ENCODE measurements around the gene ERC2. TPM values are rescaled to one million over a fixed set of nuclear protein-coding genes. Genes with fewer than 3 reads are reported as not detected.

Gene ERC2
- total RNA-seq, 2 experiments from 2014 or later, result not detected

DNA sequence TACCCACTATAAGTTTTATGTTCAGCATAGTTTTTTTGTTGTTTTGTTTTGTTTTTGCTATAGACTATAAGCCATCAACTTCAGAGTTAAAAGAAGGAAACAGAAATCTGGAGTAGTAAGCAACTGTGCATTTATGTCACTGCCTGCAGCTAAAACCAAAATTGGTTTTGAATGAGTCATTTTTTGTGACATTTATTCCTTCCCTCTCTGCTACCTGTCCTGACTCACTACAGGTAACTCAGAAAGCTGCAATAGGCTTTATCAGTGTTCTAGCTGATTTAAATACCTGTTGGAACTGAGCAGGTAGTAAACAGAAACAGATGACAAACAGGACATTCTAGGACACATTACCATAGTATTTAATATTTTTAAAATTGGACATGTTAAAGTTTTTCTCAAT is 587.9 kb downstream of the ERC2 start:
- Histone ChIP-seq H3K27ac (ENCODE audit: low read depth, low read length, poor library complexity, severe bottlenecking) (no peak overlapping the region), H3K4me2 (ENCODE audit: low read length) (no peak overlapping the region), H4K20me1 (ENCODE audit: insufficient read depth, low read length) (no peaks in the 10 kb centered on the region), H3K36me3 (ENCODE audit: insufficient read depth, low read length) (no peaks in the 10 kb centered on the region), H3K79me2 (ENCODE audit: insufficient read depth, low read depth, low read length) (no peaks in the 10 kb centered on the region), H3K9me3 (ENCODE audit: low read length) (no peaks in the 10 kb centered on the region), H3K4me3 (ENCODE audit: low read depth, low read length, poor library complexity, severe bottlenecking) (no peak overlapping the region), H3K4me1 (ENCODE audit: insufficient read depth, low read length, poor library complexity, severe bottlenecking) (no peaks in the 10 kb centered on the region), H3K9me2 (ENCODE audit: insufficient read depth, low read length) (no peaks in the 10 kb centered on the region), H2AFZ (ENCODE audit: low read length) (no peak overlapping the region)
- intact Hi-C loops (cut with micrococcal nuclease; ENCODE audit: unreplicated experiment), result no loop called here
- TF ChIP-seq EZH2phosphoT487 (IDR thresholded peaks at IDR 0.05; ENCODE audit: borderline replicate concordance, low read depth, low read length), result no peak
- TF ChIP-seq, protein P1, sequence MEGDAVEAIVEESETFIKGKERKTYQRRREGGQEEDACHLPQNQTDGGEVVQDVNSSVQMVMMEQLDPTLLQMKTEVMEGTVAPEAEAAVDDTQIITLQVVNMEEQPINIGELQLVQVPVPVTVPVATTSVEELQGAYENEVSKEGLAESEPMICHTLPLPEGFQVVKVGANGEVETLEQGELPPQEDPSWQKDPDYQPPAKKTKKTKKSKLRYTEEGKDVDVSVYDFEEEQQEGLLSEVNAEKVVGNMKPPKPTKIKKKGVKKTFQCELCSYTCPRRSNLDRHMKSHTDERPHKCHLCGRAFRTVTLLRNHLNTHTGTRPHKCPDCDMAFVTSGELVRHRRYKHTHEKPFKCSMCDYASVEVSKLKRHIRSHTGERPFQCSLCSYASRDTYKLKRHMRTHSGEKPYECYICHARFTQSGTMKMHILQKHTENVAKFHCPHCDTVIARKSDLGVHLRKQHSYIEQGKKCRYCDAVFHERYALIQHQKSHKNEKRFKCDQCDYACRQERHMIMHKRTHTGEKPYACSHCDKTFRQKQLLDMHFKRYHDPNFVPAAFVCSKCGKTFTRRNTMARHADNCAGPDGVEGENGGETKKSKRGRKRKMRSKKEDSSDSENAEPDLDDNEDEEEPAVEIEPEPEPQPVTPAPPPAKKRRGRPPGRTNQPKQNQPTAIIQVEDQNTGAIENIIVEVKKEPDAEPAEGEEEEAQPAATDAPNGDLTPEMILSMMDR (conservative IDR thresholded peaks at IDR 0.05; ENCODE audit: low read length), result no peak
- ChIA-PET POLR2A (interaction anchor here (1.0 kb wide), 1 partner anchor 8 kb away, joined by 4 read pairs; no protein-coding TSS in a partner anchor), CTCF (ENCODE audit: unreplicated experiment) (no interaction called here)
- BruUV-seq (replicated peaks), result no TSS peak
- no peak for DNase-seq (ENCODE audit: low spot score)

DNA sequence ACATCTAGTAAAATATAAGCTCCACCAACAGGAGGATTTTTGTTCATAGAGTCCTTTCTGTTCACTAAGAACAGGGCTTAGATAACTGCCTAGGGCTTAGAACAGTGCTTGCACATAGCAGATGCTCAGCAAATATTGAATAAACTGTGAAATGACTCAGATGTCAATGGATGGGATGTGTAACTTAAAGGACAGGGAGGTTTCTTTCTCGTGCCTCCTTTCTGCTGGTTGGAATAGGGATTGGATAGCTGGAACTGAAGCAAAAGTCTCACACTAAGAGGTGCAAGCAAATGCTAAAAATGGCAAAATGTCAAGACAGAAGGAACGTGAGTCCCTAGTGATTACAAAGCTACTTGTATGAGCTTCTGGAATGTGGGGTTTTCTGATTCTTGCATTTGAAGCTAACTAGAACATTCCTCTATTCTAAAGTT is 588.4 kb downstream of the ERC2 start:
- no peak overlapping the region for H2AFZ ChIP-seq (ENCODE audit: low read length)
- DNase-seq (ENCODE audit: low spot score), result no peak
- H3K4me2 ChIP-seq (ENCODE audit: low read length), result no peak overlapping the region
- H3K27ac ChIP-seq (ENCODE audit: low read depth, low read length, poor library complexity, severe bottlenecking), result no peak overlapping the region
- intact Hi-C loops (cut with micrococcal nuclease; ENCODE audit: unreplicated experiment), result no loop called here
- no peaks in the 10 kb centered on the region for H3K9me2 ChIP-seq (ENCODE audit: insufficient read depth, low read length)
- no peaks in the 10 kb centered on the region for H3K9me3 ChIP-seq (ENCODE audit: low read length)
- no peak overlapping the region for H3K4me3 ChIP-seq (ENCODE audit: low read depth, low read length, poor library complexity, severe bottlenecking)
- CTCF ChIA-PET (ENCODE audit: unreplicated experiment), result no interaction called here
- H3K4me1 ChIP-seq (ENCODE audit: insufficient read depth, low read length, poor library complexity, severe bottlenecking), result no peaks in the 10 kb centered on the region
- no peaks in the 10 kb centered on the region for H4K20me1 ChIP-seq (ENCODE audit: insufficient read depth, low read length)
- TF ChIP-seq EZH2phosphoT487 (IDR thresholded peaks at IDR 0.05; ENCODE audit: borderline replicate concordance, low read depth, low read length), result no peak
- TF ChIP-seq, protein P1 (conservative IDR thresholded peaks at IDR 0.05; ENCODE audit: low read length), result no peak
- no peaks in the 10 kb centered on the region for H3K79me2 ChIP-seq (ENCODE audit: insufficient read depth, low read depth, low read length)
- H3K36me3 ChIP-seq (ENCODE audit: insufficient read depth, low read length), result no peaks in the 10 kb centered on the region
- POLR2A ChIA-PET, result interaction anchor here (1.0 kb wide), 1 partner anchor 8 kb away, joined by 4 read pairs; no protein-coding TSS in a partner anchor
- BruUV-seq (replicated peaks), result no TSS peak

DNA sequence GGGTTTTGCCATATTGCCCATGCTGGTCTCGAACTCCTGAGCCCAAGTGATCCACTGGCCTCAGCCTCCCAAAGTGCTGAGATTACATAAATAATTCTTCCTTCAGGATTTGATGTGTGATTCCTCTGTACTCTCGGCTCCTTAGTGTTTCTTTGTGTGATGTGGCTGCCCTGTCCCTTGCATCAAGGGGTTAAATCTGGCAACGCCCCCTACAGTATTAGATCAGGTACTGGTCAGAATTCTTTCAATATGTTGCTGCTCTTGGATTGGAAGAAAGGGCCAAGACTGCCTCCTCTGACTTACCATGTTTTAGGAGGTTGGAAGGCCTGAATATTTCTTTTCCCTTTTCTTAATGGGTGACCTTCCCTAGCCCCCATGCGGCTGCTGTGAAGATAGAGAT is 590.6 kb downstream of the ERC2 start:
- H3K36me3 ChIP-seq (ENCODE audit: insufficient read depth, low read length), result no peaks in the 10 kb centered on the region
- no peak overlapping the region for H3K4me2 ChIP-seq (ENCODE audit: low read length)
- TF ChIP-seq, protein P1 (conservative IDR thresholded peaks at IDR 0.05; ENCODE audit: low read length), result peak; percentile 55
- no peak for TF ChIP-seq EZH2phosphoT487 (IDR thresholded peaks at IDR 0.05; ENCODE audit: borderline replicate concordance, low read depth, low read length)
- no peak overlapping the region for H2AFZ ChIP-seq (ENCODE audit: low read length)
- H3K79me2 ChIP-seq (ENCODE audit: insufficient read depth, low read depth, low read length), result no peaks in the 10 kb centered on the region
- H3K4me1 ChIP-seq (ENCODE audit: insufficient read depth, low read length, poor library complexity, severe bottlenecking), result no peaks in the 10 kb centered on the region
- no peaks in the 10 kb centered on the region for H3K9me3 ChIP-seq (ENCODE audit: low read length)
- intact Hi-C loops (cut with micrococcal nuclease; ENCODE audit: unreplicated experiment), result no loop called here
- H3K4me3 ChIP-seq (ENCODE audit: low read depth, low read length, poor library complexity, severe bottlenecking), result no peak overlapping the region
- DNase-seq (ENCODE audit: low spot score), result peak; percentile 7
- no peaks in the 10 kb centered on the region for H3K9me2 ChIP-seq (ENCODE audit: insufficient read depth, low read length)
- H3K27ac ChIP-seq (ENCODE audit: low read depth, low read length, poor library complexity, severe bottlenecking), result no peak overlapping the region
- POLR2A ChIA-PET, result no interaction called here
- BruUV-seq (replicated peaks), result no TSS peak
- CTCF ChIA-PET (ENCODE audit: unreplicated experiment), result no interaction called here
- no peaks in the 10 kb centered on the region for H4K20me1 ChIP-seq (ENCODE audit: insufficient read depth, low read length)

Data from OCI-LY7 (cell line).